SK-N-SH (cell line): ENCODE results near the gene FBXL22. TPM values are rescaled to one million over a fixed set of nuclear protein-coding genes. Genes with fewer than 3 reads are reported as not detected.

Experiments used
- CTCF ChIA-PET: fragments of 300-600, 350-600 bp; formaldehyde crosslinking; extraction: SDS; loops from one replicate; lab custom pipeline; 2021; lab: Yijun Ruan, JAX
- POLR2A ChIA-PET: fragments of 350-600 bp; sonication (Branson Sonifier 250); formaldehyde crosslinking; extraction: SDS; loops from one replicate; lab custom pipeline; 2020; ENCODE audit warnings: antibody characterized with exemption, inconsistent platforms; lab: Yijun Ruan, JAX
- DNase-seq: peaks from one replicate; pipeline ENCODE4 v3.0.0; 2012
- H2AFZ ChIP-seq: fragments of 200-600 bp; sonication (generic); 2 replicates; pipeline ENCODE4 v1.8.1; 2016; ENCODE audit warnings: antibody characterized with exemption, mild to moderate bottlenecking, low read depth
- H3F3A ChIP-seq: fragments of 200-600 bp; sonication (generic); replicated peaks from 2 replicates; pipeline ENCODE3; 2016; ENCODE audit warnings: antibody characterized with exemption, mild to moderate bottlenecking; ENCODE audit not compliant: insufficient read depth
- H3K27ac ChIP-seq, 2 experiments: fragments of 200-500 bp in 1 of 2; fragments of 200-600 bp in 1 of 2; sonication (Bioruptor generic) in 1 of 2; sonication (generic), shearing (Covaris generic) in 1 of 2; 2 replicates each; pipeline versions ENCODE4 v1.5.1 to v1.6.1; 2014 to 2016; ENCODE audit warnings: low read depth in 2 of 2, inconsistent platforms in 1 of 2, low read length in 1 of 2, mild to moderate bottlenecking in 1 of 2, mixed read lengths in 1 of 2
- H3K27me3 ChIP-seq: fragments of 200-600 bp; sonication (generic), shearing (Covaris generic); 2 replicates; pipeline ENCODE4 v1.6.1; 2016; ENCODE audit warnings: mixed run types; ENCODE audit not compliant: insufficient read depth
- H3K36me3 ChIP-seq, 2 experiments: fragments of 200-500 bp in 1 of 2; fragments of 200-600 bp in 1 of 2; sonication (Bioruptor generic) in 1 of 2; sonication (generic) in 1 of 2; replicated peaks in 1 of 2; 2 replicates each; pipeline versions ENCODE3 to v1.5.1; 2014 to 2016; ENCODE audit warnings: low read length in 1 of 2, mild to moderate bottlenecking in 1 of 2; ENCODE audit not compliant: insufficient read depth in 2 of 2, control insufficient read depth in 1 of 2
- H3K4me1 ChIP-seq, 2 experiments: fragments of 200-500 bp in 1 of 2; fragments of 200-600 bp in 1 of 2; sonication (Bioruptor generic) in 1 of 2; sonication (generic), shearing (Covaris generic) in 1 of 2; 2 replicates each; pipeline versions ENCODE4 v1.5.1 to v1.6.1; 2014 to 2016; ENCODE audit warnings: low read depth in 1 of 2, low read length in 1 of 2, mixed run types in 1 of 2; ENCODE audit not compliant: insufficient read depth in 2 of 2, control insufficient read depth in 1 of 2
- H3K4me2 ChIP-seq: fragments of 200-600 bp; sonication (generic), shearing (Covaris generic); 2 replicates; pipeline ENCODE4 v1.6.1; 2017; ENCODE audit warnings: mixed run types
- H3K4me3 ChIP-seq, 2 experiments: fragments of 200-500 bp in 1 of 2; fragments of 200-600 bp in 1 of 2; sonication (Bioruptor generic) in 1 of 2; sonication (generic), shearing (Covaris generic) in 1 of 2; 2 replicates each; pipeline versions ENCODE4 v1.5.1 to v1.8.1; 2014 to 2016; ENCODE audit warnings: low read depth in 2 of 2, inconsistent platforms in 1 of 2, low read length in 1 of 2, mild to moderate bottlenecking in 1 of 2, mixed read lengths in 1 of 2, moderate library complexity in 1 of 2
- H3K79me2 ChIP-seq: fragments of 200-600 bp; sonication (generic); 2 replicates; pipeline ENCODE4 v1.8.1; 2017; ENCODE audit warnings: mild to moderate bottlenecking; ENCODE audit not compliant: insufficient read depth
- H3K9ac ChIP-seq: fragments of 200-600 bp; sonication (generic); 2 replicates; pipeline ENCODE4 v1.6.1; 2017; ENCODE audit warnings: mixed run types
- H3K9me2 ChIP-seq: fragments of 200-600 bp; sonication (generic); 2 replicates; pipeline ENCODE4 v1.6.1; 2017; ENCODE audit warnings: mixed run types
- H3K9me3 ChIP-seq: fragments of 200-600 bp; sonication (generic); 2 replicates; pipeline ENCODE4 v1.6.1; 2017; ENCODE audit warnings: mixed run types, mild to moderate bottlenecking, moderate library complexity
- H4K20me1 ChIP-seq: fragments of 200-600 bp; sonication (generic); 2 replicates; pipeline ENCODE4 v1.6.1; 2017; ENCODE audit warnings: mild to moderate bottlenecking, mixed run types; ENCODE audit not compliant: insufficient read depth
- CHD2 ChIP-seq: fragments of 150-350 bp; IDR thresholded peaks from 2 replicates; pipeline ENCODE4 v1.6.1; 2018; ENCODE audit warnings: low read length; ENCODE audit not compliant: partially characterized antibody
- ELF1 ChIP-seq: IDR thresholded peaks from 2 replicates; pipeline ENCODE4 v1.4.0; 2012
- EP300 ChIP-seq, 2 experiments: IDR thresholded peaks; 2 replicates each; pipeline versions ENCODE4 v1.4.0 to v1.6.1; 2012; ENCODE audit warnings: borderline replicate concordance in 1 of 2, low read depth in 1 of 2, low read length in 1 of 2
- EZH2phosphoT487 ChIP-seq: fragments of 200-600 bp; sonication (generic); IDR thresholded peaks from 2 replicates; pipeline ENCODE4 v1.6.1; 2017; ENCODE audit warnings: low read depth, mixed run types, mild to moderate bottlenecking, antibody characterized with exemption, moderate library complexity, borderline replicate concordance
- GABPA ChIP-seq: IDR thresholded peaks from 2 replicates; pipeline ENCODE4 v1.4.0; 2012; ENCODE audit warnings: low read depth, mild to moderate bottlenecking
- GATA2 ChIP-seq: sonication (generic); formaldehyde crosslinking; IDR thresholded peaks from 2 replicates; pipeline ENCODE4 v1.5.0; 2020; ENCODE audit warnings: mild to moderate bottlenecking, missing genetic modification reagents
- NFIC ChIP-seq: IDR thresholded peaks from 2 replicates; pipeline ENCODE4 v1.4.0; 2012; ENCODE audit warnings: borderline replicate concordance
- NRF1 ChIP-seq: IDR thresholded peaks from 2 replicates; pipeline ENCODE4 v1.6.1; 2012; ENCODE audit warnings: low read depth, mild to moderate bottlenecking, low read length
- POLR2AphosphoS5 ChIP-seq: IDR thresholded peaks from 2 replicates; pipeline ENCODE4 v1.6.1; 2012; ENCODE audit warnings: low read depth, low read length
- RCOR1 ChIP-seq: fragments of 150-350 bp; IDR thresholded peaks from 2 replicates; pipeline ENCODE4 v1.6.1; 2017; ENCODE audit warnings: antibody characterized with exemption, low read length
- RFX5 ChIP-seq: IDR thresholded peaks from 2 replicates; pipeline ENCODE4 v1.6.1; 2012; ENCODE audit warnings: mild to moderate bottlenecking, improper control_type of control experiment, low read length
- RXRA ChIP-seq: IDR thresholded peaks from 2 replicates; pipeline ENCODE4 v1.4.0; 2012; ENCODE audit warnings: low read depth, mild to moderate bottlenecking, borderline replicate concordance
- TCF12 ChIP-seq: IDR thresholded peaks from 2 replicates; pipeline ENCODE4 v1.4.0; 2012
- TEAD4 ChIP-seq: IDR thresholded peaks from 2 replicates; pipeline ENCODE4 v1.4.0; 2012; ENCODE audit warnings: mild to moderate bottlenecking, borderline replicate concordance; ENCODE audit not compliant: insufficient read depth
- YY1 ChIP-seq: IDR thresholded peaks from 2 replicates; pipeline ENCODE4 v1.4.0; 2012; ENCODE audit warnings: low read depth, mild to moderate bottlenecking
- WGBS: methylation state at CpG from one replicate; pipeline ENCODE4 v1.1.6; 2017; ENCODE audit warnings: low lambda C conversion rate; 5-methylcytosine and 5-hydroxymethylcytosine counted together
- polyA plus RNA-seq, 3 experiments: library from polyadenylated mRNA; depleted of rRNA; stranded (reverse); fragments of >200 nt; gene quantifications; 2 replicates each; pipeline ENCODE4 v1.2.3, GENCODE V29; 2012
- TF ChIP-seq, protein P1 (sequence below): IDR thresholded peaks from 2 replicates; pipeline ENCODE4 v1.4.0; 2012; ENCODE audit warnings: low read depth
- TF ChIP-seq, protein P2 (sequence below): fragments of 200-600 bp; sonication (generic); IDR thresholded peaks from 2 replicates; pipeline ENCODE4 v1.6.1; 2017; ENCODE audit warnings: antibody characterized with exemption, mild to moderate bottlenecking, moderate library complexity
- TF ChIP-seq, protein P3 (sequence below): IDR thresholded peaks from 2 replicates; pipeline ENCODE4; 2012

FBXL22 gene, protein sequence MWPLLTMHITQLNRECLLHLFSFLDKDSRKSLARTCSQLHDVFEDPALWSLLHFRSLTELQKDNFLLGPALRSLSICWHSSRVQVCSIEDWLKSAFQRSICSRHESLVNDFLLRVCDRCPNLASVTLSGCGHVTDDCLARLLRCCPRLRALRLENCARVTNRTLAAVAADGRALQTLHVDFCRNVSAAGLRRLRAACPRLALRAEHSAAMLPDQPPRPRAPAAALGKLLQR
- 0.08 and 0.10 TPM in 2 replicates for polyA plus RNA-seq (2012; rRNA removed)
- 0.12 and 0.14 TPM in 2 replicates for polyA plus RNA-seq (2012; cell fraction: cytosol; rRNA removed)
- 0.08 and 0.09 TPM in 2 replicates for polyA plus RNA-seq (2012; cell fraction: nucleus; rRNA removed)

DNA sequence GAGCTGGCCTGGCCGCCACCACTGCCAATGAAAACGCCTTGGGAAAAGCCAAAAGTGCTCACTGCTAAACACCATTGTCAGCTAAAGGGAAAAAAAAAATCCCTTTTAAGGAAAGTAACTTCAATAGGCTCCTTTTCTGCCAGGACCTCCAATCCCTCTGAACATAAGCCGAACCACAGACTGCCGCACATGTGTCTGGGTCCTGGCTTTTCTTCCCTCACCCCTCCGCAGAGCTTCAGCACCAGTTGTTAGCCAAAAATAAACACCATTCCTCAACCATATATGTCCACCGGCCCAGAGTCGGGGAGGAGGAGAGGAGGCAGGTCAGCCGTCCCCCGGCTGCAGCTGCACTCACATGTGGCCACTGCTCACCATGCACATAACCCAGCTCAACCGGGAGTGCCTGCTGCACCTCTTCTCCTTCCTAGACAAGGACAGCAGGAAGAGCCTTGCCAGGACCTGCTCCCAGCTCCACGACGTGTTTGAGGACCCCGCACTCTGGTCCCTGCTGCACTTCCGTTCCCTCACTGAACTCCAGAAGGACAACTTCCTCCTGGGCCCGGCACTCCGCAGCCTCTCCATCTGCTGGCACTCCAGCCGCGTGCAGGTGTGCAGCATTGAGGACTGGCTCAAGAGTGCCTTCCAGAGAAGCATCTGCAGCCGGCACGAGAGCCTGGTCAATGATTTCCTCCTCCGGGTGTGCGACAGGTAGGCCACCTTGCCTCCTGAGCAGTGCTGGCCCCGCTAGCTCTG, at the start of gene FBXL22:
TSS of gene FBXL22 (plus strand) at position 350 of the 753 bp plus-strand sequence. CDS start at position 356, 6 bp downstream.
- H4K20me1 ChIP-seq, result no peaks in the 10 kb centered on the region
- no peak within 1 kb of the TSS for H3K9ac ChIP-seq
- TF ChIP-seq NRF1 (no peak), YY1 (no peak), GABPA (no peak), RXRA (no peak), ELF1 (no peak), TCF12 (no peak), TEAD4 (no peak), GATA2 (CRISPR knock-in tag) (no peak), NFIC (no peak), EP300 (IDR thresholded peaks at IDR 0.05; ENCODE audit: borderline replicate concordance in 1 of 2, low read depth in 1 of 2, low read length in 1 of 2) (no peak), RCOR1 (no peak), RFX5 (no peak), CHD2 (no peak), POLR2AphosphoS5 (no peak), EZH2phosphoT487 (no peak)
- TF ChIP-seq, protein P1, sequence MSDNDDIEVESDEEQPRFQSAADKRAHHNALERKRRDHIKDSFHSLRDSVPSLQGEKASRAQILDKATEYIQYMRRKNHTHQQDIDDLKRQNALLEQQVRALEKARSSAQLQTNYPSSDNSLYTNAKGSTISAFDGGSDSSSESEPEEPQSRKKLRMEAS, result no peak
- TF ChIP-seq, protein P2, sequence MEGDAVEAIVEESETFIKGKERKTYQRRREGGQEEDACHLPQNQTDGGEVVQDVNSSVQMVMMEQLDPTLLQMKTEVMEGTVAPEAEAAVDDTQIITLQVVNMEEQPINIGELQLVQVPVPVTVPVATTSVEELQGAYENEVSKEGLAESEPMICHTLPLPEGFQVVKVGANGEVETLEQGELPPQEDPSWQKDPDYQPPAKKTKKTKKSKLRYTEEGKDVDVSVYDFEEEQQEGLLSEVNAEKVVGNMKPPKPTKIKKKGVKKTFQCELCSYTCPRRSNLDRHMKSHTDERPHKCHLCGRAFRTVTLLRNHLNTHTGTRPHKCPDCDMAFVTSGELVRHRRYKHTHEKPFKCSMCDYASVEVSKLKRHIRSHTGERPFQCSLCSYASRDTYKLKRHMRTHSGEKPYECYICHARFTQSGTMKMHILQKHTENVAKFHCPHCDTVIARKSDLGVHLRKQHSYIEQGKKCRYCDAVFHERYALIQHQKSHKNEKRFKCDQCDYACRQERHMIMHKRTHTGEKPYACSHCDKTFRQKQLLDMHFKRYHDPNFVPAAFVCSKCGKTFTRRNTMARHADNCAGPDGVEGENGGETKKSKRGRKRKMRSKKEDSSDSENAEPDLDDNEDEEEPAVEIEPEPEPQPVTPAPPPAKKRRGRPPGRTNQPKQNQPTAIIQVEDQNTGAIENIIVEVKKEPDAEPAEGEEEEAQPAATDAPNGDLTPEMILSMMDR, result no peak
- TF ChIP-seq, protein P3, sequence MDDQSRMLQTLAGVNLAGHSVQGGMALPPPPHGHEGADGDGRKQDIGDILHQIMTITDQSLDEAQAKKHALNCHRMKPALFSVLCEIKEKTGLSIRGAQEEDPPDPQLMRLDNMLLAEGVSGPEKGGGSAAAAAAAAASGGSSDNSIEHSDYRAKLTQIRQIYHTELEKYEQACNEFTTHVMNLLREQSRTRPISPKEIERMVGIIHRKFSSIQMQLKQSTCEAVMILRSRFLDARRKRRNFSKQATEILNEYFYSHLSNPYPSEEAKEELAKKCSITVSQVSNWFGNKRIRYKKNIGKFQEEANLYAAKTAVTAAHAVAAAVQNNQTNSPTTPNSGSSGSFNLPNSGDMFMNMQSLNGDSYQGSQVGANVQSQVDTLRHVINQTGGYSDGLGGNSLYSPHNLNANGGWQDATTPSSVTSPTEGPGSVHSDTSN, result no peak
- H3F3A ChIP-seq, result peaks cover 9% of the 10 kb centered on the region
- H3K27ac ChIP-seq, result no peak within 1 kb of the TSS
- H3K4me2 ChIP-seq, result no peak within 1 kb of the TSS
- no peaks in the 10 kb centered on the region for H3K9me2 ChIP-seq
- peaks cover 14 to 18% of the 10 kb centered on the region in 2 experiments for H3K36me3 ChIP-seq
- no peak within 1 kb of the TSS for H2AFZ ChIP-seq
- H3K9me3 ChIP-seq, result no peaks in the 10 kb centered on the region
- ChIA-PET CTCF (interaction anchor here (0.7 to 3.0 kb wide), 7 partner anchors 13 to 471 kb away, joined by 3 to 17 read pairs (median 3); no protein-coding TSS in a partner anchor), POLR2A (no interaction called here)
- DNase-seq, result no peak
- H3K79me2 ChIP-seq, result no peaks in the 10 kb centered on the region
- WGBS, result 90% methylated on average over 14 of the region's 23 CpGs
- peaks cover 6 to 9% of the 10 kb centered on the region in 2 experiments; a peak in 2 of 4 replicates for H3K4me1 ChIP-seq
- H3K4me3 ChIP-seq, result no peak within 1 kb of the TSS
- H3K27me3 ChIP-seq, result no peaks in the 10 kb centered on the region
